PC-3 (cell line): Measurements from ENCODE around the gene HIRA. TPM values are rescaled to one million over a fixed set of nuclear protein-coding genes. Genes with fewer than 3 reads are reported as not detected.

ENCODE experiments used
- ATAC-seq: fragments of 200-7000 bp; cut with Tn5 transposase; 2 replicates; pipeline ENCODE4 v1.9.1; 2020; ENCODE audit warnings: mild to moderate bottlenecking, moderate library complexity
- BruUV-seq: library from RNA; stranded (reverse); fragments of 400-500 nt; replicated peaks from 2 replicates; lab custom pipeline; 2021; lab: Mats Ljungman, UMichigan
- CTCF ChIA-PET: fragments of 300-600 bp; sonication (Branson Sonifier 250); formaldehyde crosslinking; loops from one replicate; lab custom pipeline; 2022; ENCODE audit warnings: antibody characterized with exemption; lab: Charles Lee
- POLR2A ChIA-PET: fragments of 300-600 bp; sonication (Branson Sonifier 250); formaldehyde crosslinking; loops from one replicate; lab custom pipeline; 2022; ENCODE audit warnings: antibody characterized with exemption; ENCODE audit not compliant: unreplicated experiment; lab: Charles Lee
- DNase-seq: peaks from one replicate; pipeline ENCODE4 v3.0.0-alpha.2; 2015
- H2AFZ ChIP-seq: fragments of 300-600 bp; sonication (generic); 2 replicates; pipeline ENCODE4 v1.6.0; 2016; ENCODE audit warnings: antibody characterized with exemption, low read length
- H3F3A ChIP-seq: fragments of 300-600 bp; sonication (generic); one replicate; pipeline ENCODE4 v1.6.0; 2017; ENCODE audit warnings: antibody characterized with exemption, low read length, control low read depth, mild to moderate bottlenecking; ENCODE audit not compliant: unreplicated experiment
- H3K27ac ChIP-seq: fragments of 300-600 bp; sonication (generic); 2 replicates; pipeline ENCODE4 v1.5.1; 2016; ENCODE audit warnings: mild to moderate bottlenecking, low read length
- H3K27me3 ChIP-seq: fragments of 300-600 bp; sonication (generic); 2 replicates; pipeline ENCODE4 v1.6.1; 2016; ENCODE audit warnings: low read length, mixed read lengths
- H3K36me3 ChIP-seq: fragments of 300-600 bp; sonication (generic); 2 replicates; pipeline ENCODE4 v1.6.1; 2016; ENCODE audit warnings: low read depth, mixed run types, low read length, mixed read lengths
- H3K4me1 ChIP-seq: fragments of 300-600 bp; sonication (generic); 2 replicates; pipeline ENCODE4 v1.5.1; 2016; ENCODE audit warnings: low read length; ENCODE audit not compliant: insufficient read depth
- H3K4me2 ChIP-seq: fragments of 300-600 bp; sonication (generic); 2 replicates; pipeline ENCODE4 v1.6.0; 2016; ENCODE audit warnings: low read length
- H3K4me3 ChIP-seq: fragments of 300-600 bp; sonication (generic); 2 replicates; pipeline ENCODE4 v1.5.1; 2016; ENCODE audit warnings: mild to moderate bottlenecking, low read length, mixed read lengths
- H3K79me2 ChIP-seq: fragments of 300-600 bp; sonication (generic); 2 replicates; pipeline ENCODE4 v1.6.1; 2017; ENCODE audit warnings: low read length, mixed read lengths
- H3K9ac ChIP-seq: fragments of 300-600 bp; sonication (generic); 2 replicates; pipeline ENCODE4 v1.6.0; 2016; ENCODE audit warnings: mild to moderate bottlenecking, low read length
- H3K9me2 ChIP-seq: fragments of 300-600 bp; sonication (generic); replicated peaks from 2 replicates; pipeline ENCODE4 v1.6.1; 2016; ENCODE audit warnings: mixed run types, low read length, mixed read lengths
- H3K9me3 ChIP-seq: fragments of 300-600 bp; sonication (generic); 2 replicates; pipeline ENCODE4 v1.6.1; 2016; ENCODE audit warnings: low read length, mixed read lengths
- H4K20me1 ChIP-seq: fragments of 300-600 bp; sonication (generic); 2 replicates; pipeline ENCODE4 v1.6.1; 2016; ENCODE audit warnings: low read length, mixed read lengths
- CTCF ChIP-seq: fragments of 300-600 bp; sonication (generic); conservative IDR thresholded peaks from 2 replicates; pipeline ENCODE4 v1.5.1; 2017; ENCODE audit warnings: antibody characterized with exemption, low read depth, mild to moderate bottlenecking, low read length
- EZH2 ChIP-seq: fragments of 300-600 bp; sonication (generic); IDR thresholded peaks from one replicate; pipeline ENCODE4 v1.6.1; 2017; ENCODE audit warnings: antibody characterized with exemption, mild to moderate bottlenecking, low read length; ENCODE audit not compliant: unreplicated experiment
- EZH2phosphoT487 ChIP-seq: fragments of 300-600 bp; sonication (generic); IDR thresholded peaks from 2 replicates; pipeline ENCODE4 v1.6.1; 2018; ENCODE audit warnings: mild to moderate bottlenecking, antibody characterized with exemption, low read length, borderline replicate concordance
- intact Hi-C: fragments of 100-400 bp; cut with micrococcal nuclease; formaldehyde crosslinking; loops from 2 replicates; pipeline ENCODE4 v1.9.0; 2023
- total RNA-seq: library from RNA; depleted of rRNA; stranded (reverse); fragments of >200 nt; gene quantifications from 2 replicates; pipeline ENCODE4 v1.2.3, GENCODE V29; 2014

Gene HIRA
- total RNA-seq, 1 experiment from 2014 or later, result 12.4 TPM

- Histone ChIP-seq H3K9me3 (no peaks in the 10 kb centered on the region), H3K9me2 (no peaks in the 10 kb centered on the region), H3K9ac (no peak overlapping the region), H3K36me3 (peaks cover 62% of the 10 kb centered on the region), H3K27me3 (no peaks in the 10 kb centered on the region), H4K20me1 (no peaks in the 10 kb centered on the region), H2AFZ (no peak overlapping the region), H3K4me2 (no peak overlapping the region), H3F3A (no peaks in the 10 kb centered on the region), H3K79me2 (peaks cover 24% of the 10 kb centered on the region), H3K4me3 (no peak overlapping the region), H3K4me1 (no peaks in the 10 kb centered on the region), H3K27ac (no peak overlapping the region)
- DNase-seq (no peak), ATAC-seq (no peak)
- ChIA-PET CTCF (no interaction called here), POLR2A (no interaction called here)
- BruUV-seq, result no TSS peak
- TF ChIP-seq CTCF, result no peak
- no peak for TF ChIP-seq EZH2
- TF ChIP-seq EZH2phosphoT487, result no peak
- intact Hi-C loops, result no loop called here
Measured at GRCh38 chr22:19470010-19470409, 38.5 kb upstream of the HIRA start.

- Histone ChIP-seq H3K36me3 (peaks cover 58% of the 10 kb centered on the region), H2AFZ (no peak overlapping the region), H4K20me1 (no peaks in the 10 kb centered on the region), H3K27ac (no peak overlapping the region), H3K4me1 (no peaks in the 10 kb centered on the region), H3K9me2 (no peaks in the 10 kb centered on the region), H3K79me2 (peaks cover 19% of the 10 kb centered on the region), H3K27me3 (no peaks in the 10 kb centered on the region), H3F3A (no peaks in the 10 kb centered on the region), H3K9ac (no peak overlapping the region), H3K9me3 (no peaks in the 10 kb centered on the region), H3K4me2 (no peak overlapping the region), H3K4me3 (no peak overlapping the region)
- TF ChIP-seq CTCF (no peak), EZH2phosphoT487 (no peak), EZH2 (no peak)
- BruUV-seq, result no TSS peak
- ATAC-seq, result no peak
- ChIA-PET POLR2A (no interaction called here), CTCF (no interaction called here)
- no peak for DNase-seq
- intact Hi-C loops, result no loop called here
Measured at GRCh38 chr22:19469421-19469820, 37.9 kb upstream of the HIRA start.

GRCh38 chr22:19467912-19468311 lies 36.4 kb upstream of the HIRA start:
- ATAC-seq, result no peak
- Histone ChIP-seq H3F3A (no peaks in the 10 kb centered on the region), H3K79me2 (peaks cover 7% of the 10 kb centered on the region; the same call in 1 of the 2 replicates), H2AFZ (no peak overlapping the region), H3K27me3 (no peaks in the 10 kb centered on the region), H3K36me3 (peaks cover 57% of the 10 kb centered on the region), H3K4me3 (no peak overlapping the region), H3K4me1 (no peaks in the 10 kb centered on the region), H3K9ac (no peak overlapping the region), H3K4me2 (no peak overlapping the region), H3K9me3 (no peaks in the 10 kb centered on the region), H4K20me1 (no peaks in the 10 kb centered on the region), H3K27ac (no peak overlapping the region), H3K9me2 (no peaks in the 10 kb centered on the region)
- TF ChIP-seq EZH2, result no peak
- no peak for TF ChIP-seq CTCF
- no peak for TF ChIP-seq EZH2phosphoT487
- no peak for DNase-seq
- POLR2A ChIA-PET, result no interaction called here
- CTCF ChIA-PET, result no interaction called here
- intact Hi-C loops, result no loop called here
- no TSS peak for BruUV-seq
